GM12878 (cell line): ENCODE data around the gene PMPCA. TPM values are rescaled to one million over a fixed set of nuclear protein-coding genes. Genes with fewer than 3 reads are reported as not detected.

ENCODE experiments used
- ATAC-seq: fragments of 200-7000 bp; cut with Tn5 transposase; 3 replicates; pipeline ENCODE4 v1.9.1; 2020; ENCODE audit warnings: mild to moderate bottlenecking, moderate library complexity
- BruUV-seq: library from RNA; stranded (reverse); fragments of 400-500 nt; replicated peaks from 2 replicates; lab custom pipeline; 2021; lab: Mats Ljungman, UMichigan
- CTCF ChIA-PET: fragments of 300-600 bp; sonication (Branson Sonifier 250); formaldehyde crosslinking; extraction: SDS; loops from one replicate; lab custom pipeline; 2021; ENCODE audit warnings: inconsistent platforms; lab: Yijun Ruan, JAX
- POLR2A ChIA-PET: fragments of 350-600 bp; formaldehyde crosslinking; extraction: SDS; loops from one replicate; lab custom pipeline; 2021; ENCODE audit warnings: inconsistent platforms; lab: Charles Lee
- RAD21 ChIA-PET: fragments of 300-600 bp; sonication (Branson Sonifier 250); formaldehyde crosslinking; loops from one replicate; lab custom pipeline; 2023; ENCODE audit warnings: antibody characterized with exemption; ENCODE audit not compliant: unreplicated experiment; lab: Charles Lee
- SMC1A ChIA-PET: fragments of 300-600 bp; sonication (Branson Sonifier 250); formaldehyde crosslinking; loops from one replicate; lab custom pipeline; 2023; ENCODE audit not compliant: unreplicated experiment, uncharacterized antibody; lab: Charles Lee
- DNase-seq: peaks from one replicate; pipeline ENCODE4 v3.0.0-alpha.2; 2011; ENCODE audit warnings: low read depth, low spot score
- FAIRE-seq: peaks from 3 replicates; lab custom pipeline; 2011; peaks lifted over from hg19 to GRCh38; lab: Jason Lieb, UNC
- H2AFZ ChIP-seq: 2 replicates; pipeline ENCODE4 v1.6.0; 2011; ENCODE audit warnings: low read depth, low read length, control low read depth; ENCODE audit not compliant: control insufficient read depth
- H3K27ac ChIP-seq: 2 replicates; pipeline ENCODE4 v1.5.1; 2011; ENCODE audit warnings: control low read depth; ENCODE audit not compliant: control insufficient read depth, insufficient read depth
- H3K27me3 ChIP-seq, 2 experiments: replicated peaks in 1 of 2; 2 replicates each; pipeline versions ENCODE4 v1.6.0 to v1.6.1; 2011; ENCODE audit warnings: low read length in 1 of 2; ENCODE audit not compliant: control insufficient read depth in 2 of 2, insufficient read depth in 2 of 2
- H3K36me3 ChIP-seq, 2 experiments: 2 replicates each; pipeline ENCODE4 v1.5.1; 2011; ENCODE audit warnings: low read length in 1 of 2; ENCODE audit not compliant: control insufficient read depth in 2 of 2, insufficient read depth in 2 of 2
- H3K4me1 ChIP-seq: 2 replicates; pipeline ENCODE4 v1.6.1; 2011; ENCODE audit warnings: mild to moderate bottlenecking, low read length, moderate library complexity, mixed read lengths; ENCODE audit not compliant: control insufficient read depth, insufficient read depth
- H3K4me2 ChIP-seq: 2 replicates; pipeline ENCODE4 v1.6.0; 2011; ENCODE audit warnings: control low read depth; ENCODE audit not compliant: control insufficient read depth, insufficient read depth
- H3K4me3 ChIP-seq: fragments of 200-600 bp; sonication (generic); 2 replicates; pipeline ENCODE4 v1.5.1; 2016
- H3K79me2 ChIP-seq: 2 replicates; pipeline ENCODE4 v1.6.0; 2011; ENCODE audit warnings: low read length; ENCODE audit not compliant: control insufficient read depth, insufficient read depth
- H3K9ac ChIP-seq: 2 replicates; pipeline ENCODE4 v1.8.0; 2011; ENCODE audit warnings: low read length, control low read depth, mixed read lengths; ENCODE audit not compliant: control insufficient read depth, insufficient read depth
- H3K9me3 ChIP-seq: replicated peaks from 3 replicates; pipeline ENCODE4 v1.5.1; 2011; ENCODE audit warnings: mild to moderate bottlenecking, low read length; ENCODE audit not compliant: control insufficient read depth, insufficient read depth
- H4K20me1 ChIP-seq: 2 replicates; pipeline ENCODE4 v1.6.0; 2011; ENCODE audit not compliant: control insufficient read depth, insufficient read depth
- ATF7 ChIP-seq: fragments of 450-650 bp; IDR thresholded peaks from 2 replicates; pipeline ENCODE4 v1.6.1; 2016; ENCODE audit warnings: low read depth, mild to moderate bottlenecking
- BCLAF1 ChIP-seq: fragments of 450-650 bp; IDR thresholded peaks from 2 replicates; pipeline ENCODE4 v1.6.1; 2017; ENCODE audit warnings: antibody characterized with exemption, mild to moderate bottlenecking, moderate library complexity
- CBX3 ChIP-seq: fragments of 200-600 bp; sonication (generic); IDR thresholded peaks from 2 replicates; pipeline ENCODE4 v1.6.1; 2016; ENCODE audit warnings: low read depth, borderline replicate concordance
- E4F1 ChIP-seq: fragments of 450-650 bp; IDR thresholded peaks from 2 replicates; pipeline ENCODE4 v1.6.1; 2018; ENCODE audit warnings: borderline replicate concordance, mild to moderate bottlenecking; ENCODE audit not compliant: partially characterized antibody
- EGR1 ChIP-seq, 2 experiments: IDR thresholded peaks; 1 replicate in 1 of 2; 2 replicates in 1 of 2; pipeline ENCODE4 v1.6.1; 2011 to 2012; ENCODE audit warnings: low read depth in 2 of 2, low read length in 2 of 2, borderline replicate concordance in 1 of 2, mild to moderate bottlenecking in 1 of 2, moderate library complexity in 1 of 2
- NR2C2 ChIP-seq: IDR thresholded peaks from 2 replicates; pipeline ENCODE4 v1.6.1; 2011; ENCODE audit warnings: borderline replicate concordance, low read depth; ENCODE audit not compliant: control insufficient read depth, insufficient read length
- SIN3A ChIP-seq: IDR thresholded peaks from 2 replicates; pipeline ENCODE4 v1.6.1; 2012; ENCODE audit warnings: low read depth, low read length, improper control_type of control experiment
- SUZ12 ChIP-seq: fragments of 200-600 bp; sonication (generic); IDR thresholded peaks from one replicate; pipeline ENCODE4 v1.6.1; 2018; ENCODE audit warnings: antibody characterized with exemption, mild to moderate bottlenecking; ENCODE audit not compliant: unreplicated experiment
- ZNF217 ChIP-seq: fragments of 450-650 bp; IDR thresholded peaks from 2 replicates; pipeline ENCODE4 v1.6.1; 2017; ENCODE audit warnings: antibody characterized with exemption, mild to moderate bottlenecking
- WGBS: methylation state at CpG from one replicate; pipeline ENCODE4 v1.1.6; 2016; ENCODE audit warnings: low lambda C conversion rate; ENCODE audit not compliant: insufficient replicate concordance, insufficient coverage; ENCODE audit errors: missing lambda C conversion rate; 5-methylcytosine and 5-hydroxymethylcytosine counted together
- in situ Hi-C: fragments of 300-500 bp; cut with MboI; formaldehyde crosslinking; loops from 9 replicates; pipeline ENCODE4 v1.14.3; 2018; ENCODE audit warnings: mixed read lengths
- intact Hi-C: fragments of 100-400 bp; cut with micrococcal nuclease; formaldehyde crosslinking; loops from one replicate; pipeline ENCODE4 v1.14.2; 2022; ENCODE audit not compliant: unreplicated experiment
- polyA plus RNA-seq, 11 experiments: library from polyadenylated mRNA; depleted of rRNA in 4 of 11; unstranded in 6 of 11; stranded (reverse) in 5 of 11; fragments of >200 nt; fragmentation: Nextera tagmentation in 4 of 11; fragmentation: Illumina TruSeq in 1 of 11; extraction: Ambion mirVana in 4 of 11; extraction: Trizol in 1 of 11; gene quantifications; 1 replicate in 1 of 11; 2 replicates in 10 of 11; pipeline versions ENCODE4 v1.2.1 to v1.2.3, GENCODE V29; 2011 to 2016; ENCODE audit warnings: inconsistent platforms in 2 of 11, missing spikeins in 2 of 11, low read depth in 1 of 11
- total RNA-seq, 4 experiments: library from RNA; depleted of rRNA in 3 of 4; stranded (reverse); fragments of >200 nt in 3 of 4; fragmentation: Illumina TruSeq in 1 of 4; extraction: Trizol in 1 of 4; gene quantifications; 2 replicates each; pipeline versions ENCODE4 v1.2.1 to v1.2.3, GENCODE V29; 2013 to 2021

The PMPCA gene
- total and polyA plus RNA-seq, 10 of the 15 experiments (the other 5 are each of a cell fraction or from before 2014, with no cell fraction given) = 8.1 to 137 (median 75.7) TPM

- no peak overlapping the region for H3K4me3 ChIP-seq
- ChIA-PET SMC1A (no interaction called here), CTCF (no interaction called here), POLR2A (no interaction called here), RAD21 (interaction anchor here (0.6 kb wide), 1 partner anchor 282 kb away, joined by 3 read pairs; no protein-coding TSS in a partner anchor)
- no peak overlapping the region for H3K9ac ChIP-seq
- no peak for ATAC-seq
- no peaks in the 10 kb centered on the region for H3K27me3 ChIP-seq
- BruUV-seq = no TSS peak
- no peak overlapping the region for H2AFZ ChIP-seq
- H4K20me1 ChIP-seq = no peaks in the 10 kb centered on the region
- peaks cover 17% of the 10 kb centered on the region for H3K79me2 ChIP-seq
- peaks cover 27 to 33% of the 10 kb centered on the region in 2 experiments; a peak in 3 of 4 replicates for H3K36me3 ChIP-seq
- H3K27ac ChIP-seq = no peak overlapping the region
- no peak for DNase-seq
- in situ Hi-C loops (no loop called here), intact Hi-C loops (no loop called here)
- TF ChIP-seq CBX3 = no peak
- TF ChIP-seq NR2C2 = no peak
- TF ChIP-seq ATF7 = no peak
- TF ChIP-seq ZNF217 = no peak
- no peak for TF ChIP-seq E4F1
- no peak for TF ChIP-seq EGR1 (IDR thresholded peaks at IDR 0.05; ENCODE audit: borderline replicate concordance in 1 of 2, low read depth in 2 of 2, low read length in 2 of 2)
- TF ChIP-seq SIN3A = no peak
- no peak for TF ChIP-seq SUZ12
- TF ChIP-seq BCLAF1 = no peak
- no peak for FAIRE-seq
- no peaks in the 10 kb centered on the region for H3K9me3 ChIP-seq
- no peak overlapping the region for H3K4me2 ChIP-seq
- 96% methylated on average over 8 of the region's 8 CpGs for WGBS
- H3K4me1 ChIP-seq = peaks cover 5% of the 10 kb centered on the region
These were observed 6.0 kb downstream of the PMPCA start for GRCh38 chr9:136416427-136416826.
